GM19193 (cell line): ENCODE measurements around the gene ANP32E.

ENCODE experiments used
- POLR2A ChIP-seq: IDR thresholded peaks from 4 replicates; pipeline ENCODE4 v1.6.1; 2011; ENCODE audit not compliant: insufficient read depth, insufficient read length; ENCODE audit errors: extremely low read depth

Gene ANP32E

GRCh38 chr1:150262388-150263320, 26.7 kb upstream of the ANP32E start:
- TF ChIP-seq POLR2A = no peak

- no peak for TF ChIP-seq POLR2A
These were observed 25.5 kb upstream of the ANP32E start for GRCh38 chr1:150261367-150261766.

GRCh38 chr1:150259758-150260669, 24.1 kb upstream of the ANP32E start:
- TF ChIP-seq POLR2A = no peak

GRCh38 chr1:150259217-150259616, 23.3 kb upstream of the ANP32E start:
- TF ChIP-seq POLR2A = no peak

- TF ChIP-seq POLR2A = no peak
These were observed 22.0 kb upstream of the ANP32E start, which contains the start of gene CA14 for GRCh38 chr1:150257624-150258585. Gene CA14, plus strand, starts transcription at chr1:150257774. Its CDS starts 355 bp downstream, at chr1:150258129.

- TF ChIP-seq POLR2A = no peak
These were observed 20.8 kb upstream of the ANP32E start for GRCh38 chr1:150256554-150257341.

GRCh38 chr1:150256198-150256553, 20.3 kb upstream of the ANP32E start:
- TF ChIP-seq POLR2A = no peak

GRCh38 chr1:150249936-150250335, 14.0 kb upstream of the ANP32E start:
- TF ChIP-seq POLR2A = no peak

GRCh38 chr1:150243003-150243402, 7.1 kb upstream of the ANP32E start:
- TF ChIP-seq POLR2A = no peak

GRCh38 chr1:150237746-150238145, 1.8 kb upstream of the ANP32E start:
- no peak for TF ChIP-seq POLR2A

- TF ChIP-seq POLR2A = no peak
These were observed 745 bp upstream of the ANP32E start for GRCh38 chr1:150236614-150237100.

- TF ChIP-seq POLR2A = no peak
These were observed 539 bp downstream of the ANP32E start for GRCh38 chr1:150235294-150235851.
